DOHH2 (cell line): ENCODE measurements around the gene BABAM2.

ENCODE experiments used
- CTCF ChIP-seq: fragments of 200-600 bp; sonication (generic); IDR thresholded peaks from one replicate; pipeline ENCODE4 v1.5.1; 2014; ENCODE audit warnings: antibody characterized with exemption, mild to moderate bottlenecking, low read depth, low read length; ENCODE audit not compliant: poor library complexity, severe bottlenecking
- EZH2phosphoT487 ChIP-seq: fragments of 200-600 bp; sonication (generic); IDR thresholded peaks from 2 replicates; pipeline ENCODE4 v1.6.1; 2017; ENCODE audit warnings: borderline replicate concordance, mild to moderate bottlenecking, antibody characterized with exemption, low read length, moderate library complexity, mixed read lengths

DNA sequence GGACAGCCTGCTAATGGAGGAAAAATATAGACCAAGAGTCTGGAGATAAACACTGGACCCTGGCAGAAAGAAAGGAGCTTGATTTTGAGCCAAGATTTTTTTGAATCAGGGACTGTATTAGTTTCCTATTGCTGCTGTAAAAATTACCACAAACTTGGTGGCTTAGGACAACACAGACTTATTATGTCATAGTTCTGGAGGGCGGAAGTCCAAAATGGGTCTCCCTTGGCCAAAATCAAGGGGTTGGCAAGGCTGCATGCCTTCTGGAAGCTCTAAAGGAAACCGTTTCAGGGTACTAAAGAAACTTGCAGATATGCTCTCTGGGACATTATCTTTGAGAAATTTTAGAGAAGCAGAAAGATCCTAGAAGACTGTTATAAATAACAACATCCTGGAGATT, 140.1 kb downstream of the BABAM2 start:
- TF ChIP-seq CTCF (no peak), EZH2phosphoT487 (no peak)
